ENCODE data around the gene SPATC1L. TPM values are rescaled to one million over a fixed set of nuclear protein-coding genes. Genes with fewer than 3 reads are reported as not detected.

The SPATC1L gene
- total RNA-seq, 2 experiments from 2014 or later = 4.7 to 8.3 TPM

GRCh38 chr21:46189213-46189958 lies 5.1 kb upstream of the SPATC1L start:
- ChIA-PET CTCF (ENCODE audit: unreplicated experiment) (no interaction called here), POLR2A (no interaction called here)
- Histone ChIP-seq H3K4me2 (ENCODE audit: low read length) (no peak overlapping the region), H3K27ac (ENCODE audit: low read depth, low read length, poor library complexity, severe bottlenecking) (no peak overlapping the region), H4K20me1 (ENCODE audit: insufficient read depth, low read length) (no peaks in the 10 kb centered on the region), H3K4me1 (ENCODE audit: insufficient read depth, low read length, poor library complexity, severe bottlenecking) (peaks cover 6% of the 10 kb centered on the region), H3K79me2 (ENCODE audit: insufficient read depth, low read depth, low read length) (no peaks in the 10 kb centered on the region), H3K36me3 (ENCODE audit: insufficient read depth, low read length) (peaks cover 22% of the 10 kb centered on the region), H3K4me3 (ENCODE audit: low read depth, low read length, poor library complexity, severe bottlenecking) (no peak overlapping the region), H3K9me3 (ENCODE audit: low read length) (no peaks in the 10 kb centered on the region), H2AFZ (ENCODE audit: low read length) (no peak overlapping the region), H3K9me2 (ENCODE audit: insufficient read depth, low read length) (no peaks in the 10 kb centered on the region)
- BruUV-seq (replicated peaks) = no TSS peak
- no peak for DNase-seq (ENCODE audit: low spot score)
- TF ChIP-seq CTCF (conservative IDR thresholded peaks at IDR 0.05; ENCODE audit: low read length) (no peak), EZH2phosphoT487 (IDR thresholded peaks at IDR 0.05; ENCODE audit: borderline replicate concordance, low read depth, low read length) (no peak)
- intact Hi-C loops (cut with micrococcal nuclease; ENCODE audit: unreplicated experiment) = no loop called here

- H3K4me1 ChIP-seq (ENCODE audit: insufficient read depth, low read length, poor library complexity, severe bottlenecking) = peaks cover 6% of the 10 kb centered on the region
- BruUV-seq (replicated peaks) = no TSS peak
- no peak overlapping the region for H3K4me2 ChIP-seq (ENCODE audit: low read length)
- no peaks in the 10 kb centered on the region for H4K20me1 ChIP-seq (ENCODE audit: insufficient read depth, low read length)
- H3K27ac ChIP-seq (ENCODE audit: low read depth, low read length, poor library complexity, severe bottlenecking) = no peak overlapping the region
- ChIA-PET CTCF (ENCODE audit: unreplicated experiment) (interaction anchor here (0.6 kb wide), 1 partner anchor 136 kb away, joined by 6 read pairs; no protein-coding TSS in a partner anchor), POLR2A (interaction anchor here (0.6 kb wide), 1 partner anchor 339 kb away, joined by 3 read pairs; no protein-coding TSS in a partner anchor)
- H3K4me3 ChIP-seq (ENCODE audit: low read depth, low read length, poor library complexity, severe bottlenecking) = no peak overlapping the region
- H3K9me2 ChIP-seq (ENCODE audit: insufficient read depth, low read length) = no peaks in the 10 kb centered on the region
- intact Hi-C loops (cut with micrococcal nuclease; ENCODE audit: unreplicated experiment) = no loop called here
- H3K36me3 ChIP-seq (ENCODE audit: insufficient read depth, low read length) = peaks cover 13% of the 10 kb centered on the region
- no peak for DNase-seq (ENCODE audit: low spot score)
- TF ChIP-seq EZH2phosphoT487 (IDR thresholded peaks at IDR 0.05; ENCODE audit: borderline replicate concordance, low read depth, low read length) (no peak), CTCF (conservative IDR thresholded peaks at IDR 0.05; ENCODE audit: low read length) (no peak)
- no peaks in the 10 kb centered on the region for H3K79me2 ChIP-seq (ENCODE audit: insufficient read depth, low read depth, low read length)
- H2AFZ ChIP-seq (ENCODE audit: low read length) = no peak overlapping the region
- no peaks in the 10 kb centered on the region for H3K9me3 ChIP-seq (ENCODE audit: low read length)
Measured at GRCh38 chr21:46188226-46189212, 4.3 kb upstream of the SPATC1L start.

Measured in OCI-LY7 (cell line).